ENCODE data around the gene GPR108. TPM values are rescaled to one million over a fixed set of nuclear protein-coding genes. Genes with fewer than 3 reads are reported as not detected.
A peak's percentile ranks its signal among the peaks of the same experiment; 100 is the strongest.

Gene GPR108
- total RNA-seq, 1 donor from 2014 or later: 108 TPM

GRCh38 chr19:6719992-6720368, 17.4 kb downstream of the GPR108 start:
- Mint-ChIP-seq H3K9me3 (peaks cover 5% of the 10 kb centered on the region), H3K27me3 (ENCODE audit: insufficient read depth) (peaks cover 4% of the 10 kb centered on the region), H3K4me3 (no peak overlapping the region), H3K27ac (peak overlapping the region; percentile 36), H3K36me3 (ENCODE audit: low read depth) (peaks cover 4% of the 10 kb centered on the region), H3K4me1 (ENCODE audit: low read depth) (peaks cover 32% of the 10 kb centered on the region)
- intact Hi-C loops (cut with micrococcal nuclease): loop anchor here (5.0 kb wide), 2 partner anchors 38 to 88 kb away; no protein-coding TSS in a partner anchor
- DNase-seq (ENCODE audit: low spot score): no peak

- no peak for DNase-seq (ENCODE audit: low spot score)
- Mint-ChIP-seq H3K27ac (peak overlapping the region; percentile 36), H3K4me3 (no peak overlapping the region), H3K27me3 (ENCODE audit: insufficient read depth) (peaks cover 4% of the 10 kb centered on the region), H3K36me3 (ENCODE audit: low read depth) (peaks cover 4% of the 10 kb centered on the region), H3K4me1 (ENCODE audit: low read depth) (peaks cover 32% of the 10 kb centered on the region), H3K9me3 (peaks cover 5% of the 10 kb centered on the region)
- intact Hi-C loops (cut with micrococcal nuclease): loop anchor here (5.0 kb wide), 1 partner anchor 37 kb away; no protein-coding TSS in a partner anchor
Measured at GRCh38 chr19:6719540-6719861, 17.9 kb downstream of the GPR108 start.

DNA sequence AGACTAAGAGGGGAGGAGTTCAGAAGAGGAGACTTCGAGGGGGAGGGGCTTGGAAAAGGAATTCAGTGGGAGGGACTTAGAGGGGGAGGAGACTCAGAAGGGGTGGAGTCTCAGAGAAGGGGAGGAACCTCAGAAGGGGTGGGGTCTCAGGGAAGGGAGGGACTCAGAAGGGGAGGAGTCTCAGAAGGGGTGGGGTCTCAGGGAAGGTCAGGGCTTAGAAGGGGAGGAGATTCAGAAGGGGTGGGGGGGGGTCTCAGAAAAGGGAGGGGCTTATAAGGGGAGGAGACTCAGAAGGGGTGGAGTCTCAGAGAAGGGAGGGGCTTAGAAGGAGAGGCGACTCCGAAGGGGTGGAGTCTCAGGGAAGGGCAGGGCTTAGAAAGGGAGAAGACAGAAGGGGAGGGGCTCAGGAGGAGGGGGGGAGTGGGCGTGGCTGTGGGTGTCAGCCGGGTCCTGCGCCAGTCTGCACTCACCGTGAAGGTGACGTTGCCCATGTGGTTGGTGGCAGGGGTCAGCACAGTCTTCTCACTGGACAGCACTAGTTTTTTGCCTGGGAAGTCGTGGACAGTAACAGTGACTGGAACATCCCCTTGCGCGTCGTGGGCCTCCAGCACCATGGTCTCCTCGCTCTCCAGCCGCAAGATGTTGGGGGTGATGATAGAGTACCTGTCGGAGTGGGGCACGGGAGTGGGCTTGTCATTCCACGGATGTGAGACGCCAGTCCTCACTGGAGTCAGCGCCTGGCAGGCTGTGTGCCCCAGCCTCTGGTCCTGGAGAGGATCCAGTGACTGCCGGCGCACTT, 18.4 kb downstream of the GPR108 start:
- intact Hi-C loops (cut with micrococcal nuclease): loop anchor here (1.0 to 5.0 kb wide), 4 partner anchors 18 to 48 kb away; partner anchors contain the start of genes GPR108 and SH2D3A
- Mint-ChIP-seq H3K36me3 (ENCODE audit: low read depth) (peaks cover 4% of the 10 kb centered on the region), H3K4me3 (no peak overlapping the region), H3K27me3 (ENCODE audit: insufficient read depth) (peaks cover 4% of the 10 kb centered on the region), H3K27ac (no peak overlapping the region), H3K4me1 (ENCODE audit: low read depth) (peaks cover 32% of the 10 kb centered on the region), H3K9me3 (peaks cover 5% of the 10 kb centered on the region)
- DNase-seq (ENCODE audit: low spot score): no peak

- peaks cover 28% of the 10 kb centered on the region for H3K4me1 Mint-ChIP-seq (ENCODE audit: low read depth)
- H3K27me3 Mint-ChIP-seq (ENCODE audit: insufficient read depth): peaks cover 5% of the 10 kb centered on the region
- DNase-seq (ENCODE audit: low spot score): no peak
- H3K9me3 Mint-ChIP-seq: peaks cover 5% of the 10 kb centered on the region
- H3K27ac Mint-ChIP-seq: no peak overlapping the region
- intact Hi-C loops (cut with micrococcal nuclease): loop anchor here (1.0 to 5.0 kb wide), 4 partner anchors 19 to 49 kb away; partner anchors contain the start of genes GPR108 and SH2D3A
- H3K4me3 Mint-ChIP-seq: no peak overlapping the region
- H3K36me3 Mint-ChIP-seq (ENCODE audit: low read depth): peaks cover 4% of the 10 kb centered on the region
Measured at GRCh38 chr19:6718111-6718740, 19.2 kb downstream of the GPR108 start.

- H3K36me3 Mint-ChIP-seq (ENCODE audit: low read depth): peaks cover 4% of the 10 kb centered on the region
- peaks cover 6% of the 10 kb centered on the region for H3K27me3 Mint-ChIP-seq (ENCODE audit: insufficient read depth)
- H3K4me1 Mint-ChIP-seq (ENCODE audit: low read depth): peaks cover 28% of the 10 kb centered on the region
- peaks cover 5% of the 10 kb centered on the region for H3K9me3 Mint-ChIP-seq
- H3K4me3 Mint-ChIP-seq: no peak overlapping the region
- DNase-seq (ENCODE audit: low spot score): no peak
- intact Hi-C loops (cut with micrococcal nuclease): loop anchor here (5.0 kb wide), 1 partner anchor 35 kb away; no protein-coding TSS in a partner anchor
- H3K27ac Mint-ChIP-seq: peak overlapping the region; percentile 37
Measured at GRCh38 chr19:6717441-6717971, 19.9 kb downstream of the GPR108 start.

DNA sequence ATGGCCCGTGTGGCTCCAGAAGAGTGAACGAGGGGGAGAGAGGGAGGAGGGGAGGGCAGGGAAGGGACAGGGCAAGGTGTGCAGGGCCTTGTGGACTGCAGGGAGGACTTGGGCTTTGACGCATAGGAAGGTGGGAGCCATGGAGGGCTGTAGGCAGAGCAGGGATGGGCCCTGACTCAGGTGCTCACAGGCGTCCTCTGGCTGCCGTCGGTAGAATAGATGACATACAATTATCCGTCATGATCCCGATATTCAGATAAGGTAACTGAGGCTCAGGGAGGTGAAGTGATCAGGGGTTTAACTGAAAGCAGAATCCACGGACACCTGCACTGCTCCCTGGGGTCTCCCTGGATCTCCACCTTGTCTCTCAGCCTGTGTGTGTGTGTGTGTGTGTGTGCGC, 20.3 kb downstream of the GPR108 start:
- DNase-seq (ENCODE audit: low spot score): no peak
- intact Hi-C loops (cut with micrococcal nuclease): loop anchor here (5.0 kb wide), 1 partner anchor 35 kb away; no protein-coding TSS in a partner anchor
- Mint-ChIP-seq H3K4me3 (no peak overlapping the region), H3K27me3 (ENCODE audit: insufficient read depth) (peaks cover 6% of the 10 kb centered on the region), H3K27ac (peak overlapping the region; percentile 37), H3K9me3 (peaks cover 5% of the 10 kb centered on the region), H3K36me3 (ENCODE audit: low read depth) (peaks cover 4% of the 10 kb centered on the region), H3K4me1 (ENCODE audit: low read depth) (peaks cover 28% of the 10 kb centered on the region)

- Mint-ChIP-seq H3K4me1 (ENCODE audit: low read depth) (peaks cover 28% of the 10 kb centered on the region), H3K36me3 (ENCODE audit: low read depth) (peaks cover 4% of the 10 kb centered on the region), H3K27me3 (ENCODE audit: insufficient read depth) (peaks cover 8% of the 10 kb centered on the region), H3K4me3 (no peak overlapping the region), H3K27ac (no peak overlapping the region), H3K9me3 (peaks cover 5% of the 10 kb centered on the region)
- no peak for DNase-seq (ENCODE audit: low spot score)
- intact Hi-C loops (cut with micrococcal nuclease): loop anchor here (5.0 kb wide), 1 partner anchor 34 kb away; no protein-coding TSS in a partner anchor
Measured at GRCh38 chr19:6716610-6716970, 20.8 kb downstream of the GPR108 start.

DNA sequence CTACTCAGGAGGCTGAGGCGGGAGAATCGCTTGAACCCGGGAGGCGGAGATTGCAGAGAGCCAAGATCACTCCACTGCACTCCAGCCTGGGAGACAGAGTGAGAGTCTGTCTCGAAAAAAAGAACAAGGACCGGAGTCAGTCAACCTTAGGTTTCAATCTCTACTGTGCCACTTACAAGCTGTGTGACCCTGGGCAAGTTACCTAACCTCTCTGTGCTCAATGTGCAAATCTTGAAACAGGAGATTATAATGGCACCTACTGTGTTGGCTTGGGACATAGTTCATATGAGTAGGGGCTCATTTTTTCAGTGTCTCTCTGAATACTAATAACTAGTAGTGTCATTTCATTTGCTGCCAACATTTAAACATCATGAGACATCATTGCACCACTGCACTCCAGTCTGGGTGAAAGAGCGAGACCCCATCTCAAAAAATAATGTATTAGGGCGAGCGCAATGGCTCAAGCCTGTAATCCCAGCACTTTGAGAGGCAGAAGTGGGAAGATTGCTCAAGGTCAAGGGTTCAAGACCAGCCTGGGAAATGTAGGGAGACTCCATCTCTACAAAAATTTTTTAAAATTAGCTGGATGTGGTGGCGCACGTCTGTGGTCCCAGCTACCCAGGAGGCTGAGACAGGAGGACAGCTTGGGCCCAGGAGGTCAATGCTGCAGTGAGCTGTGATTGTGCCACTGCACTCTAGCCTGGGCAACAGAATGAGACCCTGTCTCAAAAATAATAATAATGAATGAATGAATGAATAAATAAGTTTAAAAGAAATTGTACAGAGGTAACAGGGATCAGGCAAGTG, 22.4 kb downstream of the GPR108 start:
- Mint-ChIP-seq H3K36me3 (ENCODE audit: low read depth) (peaks cover 4% of the 10 kb centered on the region), H3K9me3 (peaks cover 5% of the 10 kb centered on the region), H3K4me3 (no peak overlapping the region), H3K27me3 (ENCODE audit: insufficient read depth) (peaks cover 22% of the 10 kb centered on the region), H3K4me1 (ENCODE audit: low read depth) (peaks cover 21% of the 10 kb centered on the region), H3K27ac (no peak overlapping the region)
- no peak for DNase-seq (ENCODE audit: low spot score)
- intact Hi-C loops (cut with micrococcal nuclease): loop anchor here (5.0 kb wide), 1 partner anchor 33 kb away; no protein-coding TSS in a partner anchor

GRCh38 chr19:6713773-6714692, 23.3 kb downstream of the GPR108 start:
- Mint-ChIP-seq H3K27me3 (ENCODE audit: insufficient read depth) (peaks cover 27% of the 10 kb centered on the region), H3K9me3 (peaks cover 5% of the 10 kb centered on the region), H3K4me3 (no peak overlapping the region), H3K36me3 (ENCODE audit: low read depth) (peaks cover 4% of the 10 kb centered on the region), H3K4me1 (ENCODE audit: low read depth) (peaks cover 14% of the 10 kb centered on the region), H3K27ac (no peak overlapping the region)
- intact Hi-C loops (cut with micrococcal nuclease): no loop called here
- no peak for DNase-seq (ENCODE audit: low spot score)

DNA sequence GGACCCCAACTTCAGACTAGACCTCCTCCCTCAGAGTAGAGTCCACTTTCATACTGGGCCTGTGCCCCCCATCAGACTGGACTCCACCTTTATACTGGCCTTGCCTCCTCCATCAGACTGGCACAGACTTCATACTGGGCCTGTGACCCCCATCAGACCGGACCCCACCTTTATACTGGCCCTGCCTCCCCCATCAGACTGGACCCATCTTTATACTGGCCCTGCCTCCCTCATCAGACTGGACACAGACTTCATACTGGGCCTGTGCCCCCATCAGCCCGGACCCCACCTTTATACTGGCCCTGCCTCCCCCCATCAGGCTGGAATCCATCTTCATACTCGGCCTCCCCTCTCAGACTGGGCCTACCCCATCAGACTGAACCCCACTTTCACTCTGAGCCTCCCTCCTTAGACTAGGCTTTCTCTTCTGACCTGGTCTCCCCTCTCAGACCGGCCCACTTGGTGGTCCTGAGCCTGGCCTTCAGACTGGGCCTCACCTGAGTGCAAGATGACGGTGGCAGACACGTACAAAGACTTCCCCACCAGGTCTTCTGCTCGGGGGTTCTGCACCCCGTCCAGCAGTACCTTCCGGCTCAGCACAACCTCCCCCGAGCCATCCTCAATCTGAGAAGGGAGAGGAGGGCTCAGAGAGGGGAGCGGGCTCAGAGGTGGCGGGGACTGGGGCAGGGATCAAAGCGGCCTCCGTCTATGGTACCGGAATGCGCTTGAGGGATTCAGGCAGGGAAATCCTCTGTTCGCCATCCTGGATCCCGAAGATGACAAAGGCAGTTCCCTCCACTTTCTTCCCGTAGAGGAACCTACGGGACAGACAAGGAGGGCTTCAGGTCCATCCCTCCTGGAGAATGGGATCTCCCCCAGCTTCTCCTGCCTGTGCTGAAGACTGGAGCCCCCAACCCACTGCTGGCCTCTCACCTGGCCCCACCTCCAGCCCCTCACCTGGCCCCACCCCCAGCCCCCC, 24.4 kb downstream of the GPR108 start:
- H3K36me3 Mint-ChIP-seq (ENCODE audit: low read depth): peaks cover 4% of the 10 kb centered on the region
- peaks cover 14% of the 10 kb centered on the region for H3K4me1 Mint-ChIP-seq (ENCODE audit: low read depth)
- no peak overlapping the region for H3K4me3 Mint-ChIP-seq
- peaks cover 37% of the 10 kb centered on the region for H3K27me3 Mint-ChIP-seq (ENCODE audit: insufficient read depth)
- intact Hi-C loops (cut with micrococcal nuclease): no loop called here
- DNase-seq (ENCODE audit: low spot score): no peak
- H3K27ac Mint-ChIP-seq: no peak overlapping the region
- H3K9me3 Mint-ChIP-seq: peaks cover 5% of the 10 kb centered on the region

GRCh38 chr19:6712231-6712630, 25.1 kb downstream of the GPR108 start:
- Mint-ChIP-seq H3K9me3 (peaks cover under 1% of the 10 kb centered on the region), H3K4me1 (ENCODE audit: low read depth) (peaks cover 8% of the 10 kb centered on the region), H3K36me3 (ENCODE audit: low read depth) (peaks cover 1% of the 10 kb centered on the region), H3K4me3 (no peak overlapping the region), H3K27ac (no peak overlapping the region), H3K27me3 (ENCODE audit: insufficient read depth) (peaks cover 38% of the 10 kb centered on the region)
- no peak for DNase-seq (ENCODE audit: low spot score)
- intact Hi-C loops (cut with micrococcal nuclease): no loop called here

All from activated T-helper 1 cell treated with anti-CD3 and anti-CD28 coated beads, Interleukin-12 subunit alpha, Interleukin-12 subunit beta, Interleukin-2, Interleukin-4 antibody, amounts not matched to agents 30 ng/mL and 10 ng/mL and 1 ng/mL, durations not matched to agents 14 hours and 24 hours and 36 hours (primary cell).